ENCODE results near the gene MAG. TPM values are rescaled to one million over a fixed set of nuclear protein-coding genes. Genes with fewer than 3 reads are reported as not detected.

The MAG gene
- total RNA-seq, 1 donor from 2014 or later, result not detected

DNA sequence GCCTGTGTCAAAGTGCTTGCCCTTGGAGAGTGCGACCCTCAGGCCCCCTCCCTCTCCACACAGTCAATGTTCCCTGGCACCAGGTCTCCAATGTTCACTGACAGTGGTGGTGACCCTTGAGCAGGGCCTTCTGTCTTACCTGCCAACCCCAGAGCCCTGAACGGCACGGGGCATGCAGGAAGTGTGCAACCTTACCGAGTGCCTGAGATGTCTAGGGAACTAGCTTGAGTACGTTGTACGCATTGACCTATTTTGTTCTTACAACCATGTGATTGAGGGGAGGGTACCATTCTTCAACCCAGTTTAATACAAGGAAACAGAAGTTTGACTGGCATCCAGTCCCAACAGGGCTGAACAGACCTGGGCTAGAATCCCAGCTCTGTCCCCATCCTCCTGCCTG is 13.2 kb downstream of the MAG start:
- no peak for DNase-seq (ENCODE audit: low spot score)
- no peaks in the 10 kb centered on the region for H3K79me2 ChIP-seq (ENCODE audit: low read depth)

DNA sequence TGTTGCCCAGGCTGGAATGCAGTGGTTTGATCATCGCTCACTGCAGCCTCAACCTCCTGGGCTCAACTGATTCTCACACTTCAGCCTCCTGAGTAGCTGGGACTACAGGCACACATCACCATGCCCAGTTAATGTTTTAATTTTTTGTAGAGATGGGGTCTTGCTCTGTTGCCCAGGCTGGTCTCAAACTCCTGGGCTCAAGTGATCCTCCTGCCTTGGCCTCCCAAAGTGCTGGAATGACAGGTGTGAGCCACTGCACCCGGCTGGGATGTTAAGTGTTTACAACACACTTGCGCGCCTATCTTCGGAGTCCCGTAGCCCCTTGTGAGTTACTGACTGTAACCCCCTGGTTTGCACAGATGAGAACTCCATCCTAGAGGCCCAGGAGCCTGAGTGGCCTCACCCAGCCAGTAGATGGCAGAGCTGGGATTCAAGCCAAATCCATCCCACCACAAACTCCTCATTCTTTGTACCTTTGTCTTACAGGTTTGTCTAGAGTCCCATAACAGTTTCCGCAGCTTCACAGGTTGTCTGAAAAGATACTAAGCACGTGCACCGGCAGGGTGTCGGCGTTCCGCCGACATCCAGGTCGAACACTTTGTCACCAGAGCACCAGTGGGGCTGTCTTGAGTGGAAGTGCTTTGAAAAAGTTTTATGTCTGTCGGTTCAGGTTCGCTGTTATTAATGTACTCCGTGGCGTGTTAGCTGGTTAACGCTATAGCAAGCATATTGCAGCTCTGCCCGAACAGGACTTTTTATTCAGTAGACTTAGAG is 14.7 kb downstream of the MAG start:
- H4K20me1 ChIP-seq (ENCODE audit: low read depth), result no peaks in the 10 kb centered on the region
- H3K9me3 ChIP-seq (ENCODE audit: low read depth), result no peaks in the 10 kb centered on the region
- no peaks in the 10 kb centered on the region for H3K79me2 ChIP-seq (ENCODE audit: low read depth)
- no peaks in the 10 kb centered on the region for H3K36me3 Mint-ChIP-seq
- no peak overlapping the region for H3K4me3 Mint-ChIP-seq
- H3K27me3 ChIP-seq, result no peaks in the 10 kb centered on the region
- peaks cover 18% of the 10 kb centered on the region for H3K27me3 Mint-ChIP-seq (ENCODE audit: insufficient read depth, low read depth)
- DNase-seq (ENCODE audit: low spot score), result peak; percentile 48
- no peak overlapping the region for H3K4me2 ChIP-seq
- no peak overlapping the region for H3K4me3 ChIP-seq
- no peak for TF ChIP-seq EZH2 (IDR thresholded peaks at IDR 0.05)
- TF ChIP-seq, protein P1, sequence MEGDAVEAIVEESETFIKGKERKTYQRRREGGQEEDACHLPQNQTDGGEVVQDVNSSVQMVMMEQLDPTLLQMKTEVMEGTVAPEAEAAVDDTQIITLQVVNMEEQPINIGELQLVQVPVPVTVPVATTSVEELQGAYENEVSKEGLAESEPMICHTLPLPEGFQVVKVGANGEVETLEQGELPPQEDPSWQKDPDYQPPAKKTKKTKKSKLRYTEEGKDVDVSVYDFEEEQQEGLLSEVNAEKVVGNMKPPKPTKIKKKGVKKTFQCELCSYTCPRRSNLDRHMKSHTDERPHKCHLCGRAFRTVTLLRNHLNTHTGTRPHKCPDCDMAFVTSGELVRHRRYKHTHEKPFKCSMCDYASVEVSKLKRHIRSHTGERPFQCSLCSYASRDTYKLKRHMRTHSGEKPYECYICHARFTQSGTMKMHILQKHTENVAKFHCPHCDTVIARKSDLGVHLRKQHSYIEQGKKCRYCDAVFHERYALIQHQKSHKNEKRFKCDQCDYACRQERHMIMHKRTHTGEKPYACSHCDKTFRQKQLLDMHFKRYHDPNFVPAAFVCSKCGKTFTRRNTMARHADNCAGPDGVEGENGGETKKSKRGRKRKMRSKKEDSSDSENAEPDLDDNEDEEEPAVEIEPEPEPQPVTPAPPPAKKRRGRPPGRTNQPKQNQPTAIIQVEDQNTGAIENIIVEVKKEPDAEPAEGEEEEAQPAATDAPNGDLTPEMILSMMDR (IDR thresholded peaks at IDR 0.05), result peak; percentile 56
- peak overlapping the region; percentile 69 for H2AFZ ChIP-seq (replicated peaks)
- no peaks in the 10 kb centered on the region for H3K4me1 ChIP-seq
- H3K27ac Mint-ChIP-seq, result peak overlapping the region; percentile 42
- no peaks in the 10 kb centered on the region for H3F3A ChIP-seq (ENCODE audit: low read depth)
- H3K27ac ChIP-seq, result no peak overlapping the region
- no peak overlapping the region for H3K9ac ChIP-seq
- no peaks in the 10 kb centered on the region for H3K36me3 ChIP-seq
- H3K4me1 Mint-ChIP-seq, result peaks cover 14% of the 10 kb centered on the region
- H3K9me3 Mint-ChIP-seq, result no peaks in the 10 kb centered on the region

More for the DNA sequence above, 13.2 kb downstream of the MAG start:
- no peak overlapping the region for H3K4me3 ChIP-seq
- no peak overlapping the region for H3K9ac ChIP-seq
- Mint-ChIP-seq H3K36me3 (no peaks in the 10 kb centered on the region), H3K4me3 (no peak overlapping the region), H3K9me3 (no peaks in the 10 kb centered on the region), H3K27ac (no peak overlapping the region), H3K27me3 (ENCODE audit: insufficient read depth, low read depth) (peaks cover 18% of the 10 kb centered on the region), H3K4me1 (peaks cover 14% of the 10 kb centered on the region)
- no peaks in the 10 kb centered on the region for H4K20me1 ChIP-seq (ENCODE audit: low read depth)
- no peaks in the 10 kb centered on the region for H3K36me3 ChIP-seq
- no peaks in the 10 kb centered on the region for H3F3A ChIP-seq (ENCODE audit: low read depth)
- H3K27ac ChIP-seq, result no peak overlapping the region
- H3K27me3 ChIP-seq, result no peaks in the 10 kb centered on the region
- H3K9me3 ChIP-seq (ENCODE audit: low read depth), result no peaks in the 10 kb centered on the region
- H3K4me2 ChIP-seq, result no peak overlapping the region
- TF ChIP-seq, protein P1 (IDR thresholded peaks at IDR 0.05), result no peak
- no peak for TF ChIP-seq EZH2 (IDR thresholded peaks at IDR 0.05)
- H2AFZ ChIP-seq (replicated peaks), result no peak overlapping the region
- H3K4me1 ChIP-seq, result no peaks in the 10 kb centered on the region

DNA sequence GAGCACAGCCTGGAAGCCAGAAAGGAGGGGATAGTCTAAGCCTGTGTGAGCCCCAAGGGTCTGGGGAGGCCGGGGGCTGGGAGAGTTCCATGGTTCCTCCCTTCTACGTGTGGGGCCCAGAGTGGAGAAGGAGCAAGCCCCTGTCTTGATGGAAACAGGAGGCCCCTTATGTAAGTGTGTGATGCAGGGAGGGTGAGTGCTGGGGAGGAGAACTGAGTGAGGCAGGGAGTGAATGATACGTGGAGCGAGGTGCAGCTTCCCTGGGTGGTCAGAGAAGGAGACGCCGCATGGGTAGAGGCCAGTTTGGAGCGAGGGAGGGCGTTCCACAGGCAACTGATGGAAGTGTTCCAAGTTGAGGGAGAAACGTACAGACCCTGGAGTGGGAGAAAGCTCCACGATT is 16.0 kb downstream of the MAG start:
- Histone ChIP-seq H3K4me3 (no peak overlapping the region), H3K4me1 (no peaks in the 10 kb centered on the region), H3K36me3 (no peaks in the 10 kb centered on the region), H2AFZ (replicated peaks) (no peak overlapping the region), H3K9ac (no peak overlapping the region), H3K27ac (no peak overlapping the region), H4K20me1 (ENCODE audit: low read depth) (no peaks in the 10 kb centered on the region), H3K27me3 (no peaks in the 10 kb centered on the region), H3K9me3 (ENCODE audit: low read depth) (no peaks in the 10 kb centered on the region), H3F3A (ENCODE audit: low read depth) (no peaks in the 10 kb centered on the region), H3K79me2 (ENCODE audit: low read depth) (no peaks in the 10 kb centered on the region), H3K4me2 (no peak overlapping the region)
- Mint-ChIP-seq H3K9me3 (no peaks in the 10 kb centered on the region), H3K27ac (peak overlapping the region; percentile 74), H3K27me3 (ENCODE audit: insufficient read depth, low read depth) (peaks cover 17% of the 10 kb centered on the region), H3K36me3 (no peaks in the 10 kb centered on the region), H3K4me1 (peaks cover 14% of the 10 kb centered on the region), H3K4me3 (no peak overlapping the region)
- DNase-seq (ENCODE audit: low spot score), result no peak
- TF ChIP-seq, protein P1 (IDR thresholded peaks at IDR 0.05), result no peak
- TF ChIP-seq EZH2 (IDR thresholded peaks at IDR 0.05) (no peak), EZH2phosphoT487 (IDR thresholded peaks at IDR 0.05) (no peak)
